Esophagus muscularis mucosa (tissue), 4 donors: ENCODE measurements around the gene VEPH1. TPM values are rescaled to one million over a fixed set of nuclear protein-coding genes. Genes with fewer than 3 reads are reported as not detected.

Experiments
- DNase-seq: peaks from one replicate; pipeline ENCODE4 v3.0.0-alpha.2; 2017; ENCODE audit errors: extremely low spot score
- H3K27ac ChIP-seq, 4 donors: fragments of 200-600 bp; sonication (generic); replicated peaks in 1 of 4; 1 replicate in 3 of 4; 2 replicates in 1 of 4; pipeline ENCODE4 v1.5.1; 2016 to 2019; ENCODE audit warnings: mild to moderate bottlenecking in 1 of 4
- H3K27me3 ChIP-seq, 4 donors: fragments of 200-600 bp; sonication (generic); one replicate each; pipeline versions ENCODE4 v1.5.1 to v1.6.0; 2016 to 2019
- H3K36me3 ChIP-seq, 4 donors: fragments of 200-600 bp; sonication (generic); one replicate each; pipeline ENCODE4 v1.5.1; 2016 to 2019
- H3K4me1 ChIP-seq, 4 donors: fragments of 200-600 bp; sonication (generic); one replicate each; pipeline ENCODE4 v1.5.1; 2016 to 2019
- H3K4me3 ChIP-seq, 4 donors: fragments of 200-600 bp; sonication (generic); 1 replicate in 2 of 4; 2 replicates in 2 of 4; pipeline ENCODE4 v1.5.1; 2016 to 2019; ENCODE audit warnings: mild to moderate bottlenecking in 4 of 4, moderate library complexity in 1 of 4
- H3K9me3 ChIP-seq, 4 donors: fragments of 200-600 bp; sonication (generic); 1 replicate in 3 of 4; 2 replicates in 1 of 4; pipeline ENCODE4 v1.5.1; 2016 to 2019
- CTCF ChIP-seq, 3 experiments: fragments of 200-600 bp in 2 of 3; fragments of 450-650 bp in 1 of 3; sonication (generic) in 2 of 3; IDR thresholded peaks; one replicate each; pipeline ENCODE4 v1.5.1; 2017 to 2019; ENCODE audit warnings: antibody characterized with exemption in 3 of 3, mild to moderate bottlenecking in 2 of 3, moderate library complexity in 1 of 3
- EP300 ChIP-seq: sonication (generic); formaldehyde crosslinking; IDR thresholded peaks from one replicate; pipeline ENCODE4 v1.6.1; 2017; ENCODE audit warnings: antibody characterized with exemption
- POLR2A ChIP-seq: fragments of 450-650 bp; IDR thresholded peaks from one replicate; pipeline ENCODE4 v1.6.1; 2017; ENCODE audit warnings: antibody characterized with exemption, moderate library complexity, mild to moderate bottlenecking, low read depth
- POLR2AphosphoS5 ChIP-seq, 2 donors: sonication (generic); formaldehyde crosslinking; IDR thresholded peaks; one replicate each; pipeline ENCODE4 v1.6.1; 2017; ENCODE audit warnings: antibody characterized with exemption in 2 of 2
- WGBS: methylation state at CpG from one replicate; pipeline ENCODE4 v1.1.5; 2018; 5-methylcytosine and 5-hydroxymethylcytosine counted together
- intact Hi-C: fragments of 100-400 bp; cut with DNase I; formaldehyde crosslinking; loops from one replicate; pipeline ENCODE4 v1.15.1; 2023
- total RNA-seq, 4 donors: library from RNA; depleted of rRNA; stranded (reverse); fragments of >200 nt; gene quantifications; one replicate each; pipeline versions ENCODE4 v1.1.0 to v1.2.1, GENCODE V29; 2016

The VEPH1 gene
- total RNA-seq, 4 donors from 2014 or later = 0.23 to 1.2 (median 0.52) TPM; not detected in 1

GRCh38 chr3:157370867-157371266 is 132.3 kb downstream of the VEPH1 start:
- no peak for DNase-seq
- H3K27me3 ChIP-seq = no peaks in the 10 kb centered on the region
- no peak for TF ChIP-seq POLR2A
- no peak for TF ChIP-seq EP300
- no peak for TF ChIP-seq CTCF (IDR thresholded peaks at IDR 0.05)
- TF ChIP-seq POLR2AphosphoS5 (IDR thresholded peaks at IDR 0.05) = no peak
- peaks cover 0 to 7% (median 1%) of the 10 kb centered on the region in 4 donors for H3K4me1 ChIP-seq
- 56% methylated on average over 2 of the region's 2 CpGs for WGBS
- H3K27ac ChIP-seq = no peak overlapping the region
- intact Hi-C loops = no loop called here
- H3K36me3 ChIP-seq = no peaks in the 10 kb centered on the region
- H3K9me3 ChIP-seq = no peaks in the 10 kb centered on the region
- H3K4me3 ChIP-seq = no peak overlapping the region

GRCh38 chr3:157369727-157370421 is 133.3 kb downstream of the VEPH1 start:
- Histone ChIP-seq H3K27me3 (no peaks in the 10 kb centered on the region), H3K27ac (no peak overlapping the region), H3K9me3 (no peaks in the 10 kb centered on the region), H3K4me1 (peaks cover 0 to 7% (median 1%) of the 10 kb centered on the region in 4 donors), H3K36me3 (no peaks in the 10 kb centered on the region), H3K4me3 (no peak overlapping the region)
- DNase-seq = no peak
- TF ChIP-seq POLR2AphosphoS5 (IDR thresholded peaks at IDR 0.05) = no peak
- no peak for TF ChIP-seq EP300
- TF ChIP-seq CTCF (IDR thresholded peaks at IDR 0.05) = no peak
- no peak for TF ChIP-seq POLR2A
- 52% methylated on average over 4 of the region's 4 CpGs for WGBS
- intact Hi-C loops = no loop called here

GRCh38 chr3:157368171-157368570 is 135.0 kb downstream of the VEPH1 start:
- no peak for DNase-seq
- H3K27me3 ChIP-seq = no peaks in the 10 kb centered on the region
- WGBS = 87% methylated on average over 3 of the region's 3 CpGs
- intact Hi-C loops = no loop called here
- H3K4me1 ChIP-seq = peaks cover 0 to 7% (median 1%) of the 10 kb centered on the region in 4 donors
- no peak for TF ChIP-seq POLR2AphosphoS5 (IDR thresholded peaks at IDR 0.05)
- TF ChIP-seq EP300 = no peak
- TF ChIP-seq CTCF (IDR thresholded peaks at IDR 0.05) = no peak
- no peak overlapping the region for H3K4me3 ChIP-seq
- no peaks in the 10 kb centered on the region for H3K9me3 ChIP-seq
- H3K27ac ChIP-seq = no peak overlapping the region
- no peaks in the 10 kb centered on the region for H3K36me3 ChIP-seq

- intact Hi-C loops = no loop called here
- DNase-seq = no peak
- Histone ChIP-seq H3K4me1 (no peaks in the 10 kb centered on the region), H3K4me3 (no peak overlapping the region), H3K27ac (no peak overlapping the region), H3K9me3 (no peaks in the 10 kb centered on the region), H3K36me3 (no peaks in the 10 kb centered on the region), H3K27me3 (no peaks in the 10 kb centered on the region)
- 75% methylated on average over 3 of the region's 3 CpGs for WGBS
- TF ChIP-seq CTCF (IDR thresholded peaks at IDR 0.05) (no peak), POLR2A (no peak), EP300 (no peak), POLR2AphosphoS5 (IDR thresholded peaks at IDR 0.05) (no peak)
These were observed 139.8 kb downstream of the VEPH1 start for GRCh38 chr3:157363393-157363792.

- Histone ChIP-seq H3K4me1 (no peaks in the 10 kb centered on the region), H3K27me3 (no peaks in the 10 kb centered on the region), H3K27ac (no peak overlapping the region), H3K9me3 (no peaks in the 10 kb centered on the region), H3K4me3 (no peak overlapping the region), H3K36me3 (no peaks in the 10 kb centered on the region)
- intact Hi-C loops = no loop called here
- 89% methylated on average over 2 of the region's 2 CpGs for WGBS
- DNase-seq = no peak
- no peak for TF ChIP-seq EP300
- no peak for TF ChIP-seq POLR2A
- no peak for TF ChIP-seq POLR2AphosphoS5 (IDR thresholded peaks at IDR 0.05)
- TF ChIP-seq CTCF (IDR thresholded peaks at IDR 0.05) = no peak
These were observed 140.9 kb downstream of the VEPH1 start for GRCh38 chr3:157362348-157362747.
